Liver (tissue), 9 donors: ENCODE results near the gene RYR2. TPM values are rescaled to one million over a fixed set of nuclear protein-coding genes. Genes with fewer than 3 reads are reported as not detected.

Experiments used
- DNase-seq: peaks from one replicate; pipeline ENCODE4 v3.0.0-alpha.2; 2017; ENCODE audit warnings: low spot score
- H3K27ac ChIP-seq, 2 donors: one replicate each; pipeline ENCODE4 v1.7.0; 2013; ENCODE audit warnings: inconsistent platforms in 2 of 2, low read length in 2 of 2, control low read depth in 1 of 2, low read depth in 1 of 2, mild to moderate bottlenecking in 1 of 2
- H3K27me3 ChIP-seq, 4 donors: one replicate each; pipeline versions ENCODE4 v1.6.1 to v1.7.0; 2013; ENCODE audit warnings: low read length in 3 of 4, inconsistent platforms in 1 of 4, mild to moderate bottlenecking in 1 of 4, moderate library complexity in 1 of 4; ENCODE audit not compliant: control insufficient read depth in 4 of 4, insufficient read depth in 4 of 4
- H3K36me3 ChIP-seq, 4 donors: one replicate each; pipeline versions ENCODE4 v1.6.1 to v1.7.0; 2013; ENCODE audit warnings: low read length in 3 of 4, mild to moderate bottlenecking in 3 of 4, low read depth in 1 of 4, moderate library complexity in 1 of 4; ENCODE audit not compliant: control insufficient read depth in 4 of 4, insufficient read depth in 3 of 4
- H3K4me1 ChIP-seq, 4 donors: one replicate each; pipeline versions ENCODE4 v1.6.1 to v1.7.0; 2013; ENCODE audit warnings: low read length in 3 of 4, mild to moderate bottlenecking in 3 of 4, moderate library complexity in 1 of 4; ENCODE audit not compliant: control insufficient read depth in 4 of 4, insufficient read depth in 4 of 4
- H3K4me3 ChIP-seq, 3 donors: one replicate each; pipeline versions ENCODE4 v1.6.1 to v1.7.0; 2013; ENCODE audit warnings: low read length in 3 of 3, control low read depth in 1 of 3, low read depth in 1 of 3, mild to moderate bottlenecking in 1 of 3
- H3K9ac ChIP-seq, 2 donors: one replicate each; pipeline ENCODE4 v1.7.0; 2013; ENCODE audit warnings: low read length in 2 of 2, mild to moderate bottlenecking in 2 of 2, moderate library complexity in 2 of 2, control low read depth in 1 of 2, low read depth in 1 of 2
- H3K9me3 ChIP-seq, 4 donors: one replicate each; pipeline versions ENCODE4 v1.6.1 to v1.7.0; 2013; ENCODE audit warnings: low read length in 3 of 4; ENCODE audit not compliant: control insufficient read depth in 4 of 4
- EGR1 ChIP-seq, 2 donors: IDR thresholded peaks; 2 replicates each; pipeline ENCODE4 v1.6.1; 2016 to 2018; ENCODE audit warnings: antibody characterized with exemption in 2 of 2, low read depth in 2 of 2
- FOXA1 ChIP-seq: IDR thresholded peaks from 2 replicates; pipeline ENCODE4 v1.6.1; 2016; ENCODE audit warnings: antibody characterized with exemption
- FOXA2 ChIP-seq: IDR thresholded peaks from 2 replicates; pipeline ENCODE4 v1.6.1; 2016; ENCODE audit warnings: antibody characterized with exemption
- GABPA ChIP-seq, 2 donors: IDR thresholded peaks in 1 of 2; conservative IDR thresholded peaks in 1 of 2; 2 replicates each; pipeline ENCODE4 v1.6.1; 2016; ENCODE audit warnings: antibody characterized with exemption in 2 of 2, mild to moderate bottlenecking in 1 of 2, moderate library complexity in 1 of 2
- HNF4A ChIP-seq, 2 donors: conservative IDR thresholded peaks; 2 replicates each; pipeline ENCODE4 v1.6.1; 2016; ENCODE audit warnings: antibody characterized with exemption in 2 of 2, mild to moderate bottlenecking in 2 of 2
- HNF4G ChIP-seq: IDR thresholded peaks from 2 replicates; pipeline ENCODE4 v1.6.1; 2016; ENCODE audit warnings: antibody characterized with exemption
- JUND ChIP-seq, 2 donors: IDR thresholded peaks; 2 replicates each; pipeline ENCODE4 v1.6.1; 2016; ENCODE audit warnings: antibody characterized with exemption in 2 of 2
- MAX ChIP-seq: IDR thresholded peaks from 2 replicates; pipeline ENCODE4 v1.6.1; 2016; ENCODE audit warnings: antibody characterized with exemption
- NR2F2 ChIP-seq: IDR thresholded peaks from 2 replicates; pipeline ENCODE4 v1.6.1; 2016; ENCODE audit warnings: antibody characterized with exemption
- RAD21 ChIP-seq, 2 donors: IDR thresholded peaks; 2 replicates each; pipeline ENCODE4 v1.6.1; 2016; ENCODE audit warnings: antibody characterized with exemption in 2 of 2, mild to moderate bottlenecking in 2 of 2
- RXRA ChIP-seq, 2 donors: IDR thresholded peaks; 2 replicates each; pipeline ENCODE4 v1.6.1; 2017 to 2018; ENCODE audit warnings: antibody characterized with exemption in 2 of 2, mild to moderate bottlenecking in 1 of 2
- SP1 ChIP-seq: IDR thresholded peaks from 2 replicates; pipeline ENCODE4 v1.6.1; 2018; ENCODE audit warnings: antibody characterized with exemption, mild to moderate bottlenecking
- TAF1 ChIP-seq: conservative IDR thresholded peaks from 2 replicates; pipeline ENCODE4 v1.6.1; 2016; ENCODE audit warnings: antibody characterized with exemption, mild to moderate bottlenecking
- YY1 ChIP-seq: IDR thresholded peaks from 2 replicates; pipeline ENCODE4 v1.6.1; 2016; ENCODE audit warnings: antibody characterized with exemption, mild to moderate bottlenecking
- ZBTB33 ChIP-seq: IDR thresholded peaks from 2 replicates; pipeline ENCODE4 v1.6.1; 2016; ENCODE audit warnings: antibody characterized with exemption
- WGBS: extraction: QIAGEN DNeasy Blood & Tissue Kit; methylation state at CpG from one replicate; pipeline ENCODE4 v1.1.7; 2013; 5-methylcytosine and 5-hydroxymethylcytosine counted together
- polyA plus RNA-seq, 2 donors: library from polyadenylated mRNA; stranded (reverse) in 1 of 2; unstranded in 1 of 2; fragments of 200-250 nt in 1 of 2; fragments of >200 nt in 1 of 2; fragmentation: Nextera tagmentation in 1 of 2; extraction: Ambion mirVana in 1 of 2; gene quantifications; one replicate each; pipeline versions ENCODE4 v1.2.1 to v1.2.3, GENCODE V29; 2013 to 2015
- total RNA-seq, 2 donors: library from RNA; depleted of rRNA; stranded (reverse); fragments of >200 nt; gene quantifications; one replicate each; pipeline ENCODE4 v1.2.3, GENCODE V29; 2014
- TF ChIP-seq, protein P1 (sequence below): fragments of 150-350 bp; IDR thresholded peaks from 2 replicates; pipeline ENCODE4 v1.5.1; 2017; ENCODE audit warnings: improper control_type of control experiment, low read depth, low read length; ENCODE audit not compliant: missing input control
- TF ChIP-seq, protein P2 (sequence below): IDR thresholded peaks from 2 replicates; pipeline ENCODE4 v1.6.1; 2016; ENCODE audit warnings: antibody characterized with exemption
- TF ChIP-seq, protein P3 (sequence below): IDR thresholded peaks from 2 replicates; pipeline ENCODE4 v1.6.1; 2016; ENCODE audit warnings: antibody characterized with exemption, mild to moderate bottlenecking
- donor health status: healthy.
- donor health status: healthy.
- donor health status: healthy.
- donor health status: healthy.
- donor health status: healthy.

Gene RYR2
- total and polyA plus RNA-seq, 4 donors: 0.06 to 0.75 (median 0.31) TPM

DNA sequence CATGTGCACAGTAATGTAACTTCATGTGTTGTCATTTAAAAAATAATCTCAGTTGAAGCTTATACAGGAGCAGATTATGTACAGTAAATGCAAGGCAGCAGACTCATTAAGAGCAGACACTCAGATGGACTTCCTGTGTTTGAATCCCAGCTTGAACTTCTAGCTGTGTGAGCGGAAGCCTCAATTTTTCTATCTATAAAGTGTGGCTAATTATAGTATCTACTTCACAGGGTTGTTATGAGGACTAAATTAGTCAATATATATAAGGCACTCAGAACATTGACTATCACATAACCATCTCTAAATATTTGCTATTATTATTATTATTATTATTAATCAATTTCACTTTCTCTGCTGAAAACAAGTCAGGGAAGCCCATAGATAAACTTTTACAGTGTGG, 707.1 kb downstream of the RYR2 start:
- Histone ChIP-seq H3K27ac (no peak overlapping the region), H3K36me3 (no peaks in the 10 kb centered on the region), H3K27me3 (no peaks in the 10 kb centered on the region), H3K4me3 (no peak overlapping the region), H3K9ac (no peak overlapping the region), H3K9me3 (no peaks in the 10 kb centered on the region), H3K4me1 (peaks cover 2 to 44% (median 26%) of the 10 kb centered on the region in 4 donors)
- TF ChIP-seq FOXA2 (no peak), SP1 (no peak), HNF4G (no peak), RAD21 (IDR thresholded peaks at IDR 0.05) (no peak), ZBTB33 (no peak), NR2F2 (no peak)
- TF ChIP-seq, protein P1, sequence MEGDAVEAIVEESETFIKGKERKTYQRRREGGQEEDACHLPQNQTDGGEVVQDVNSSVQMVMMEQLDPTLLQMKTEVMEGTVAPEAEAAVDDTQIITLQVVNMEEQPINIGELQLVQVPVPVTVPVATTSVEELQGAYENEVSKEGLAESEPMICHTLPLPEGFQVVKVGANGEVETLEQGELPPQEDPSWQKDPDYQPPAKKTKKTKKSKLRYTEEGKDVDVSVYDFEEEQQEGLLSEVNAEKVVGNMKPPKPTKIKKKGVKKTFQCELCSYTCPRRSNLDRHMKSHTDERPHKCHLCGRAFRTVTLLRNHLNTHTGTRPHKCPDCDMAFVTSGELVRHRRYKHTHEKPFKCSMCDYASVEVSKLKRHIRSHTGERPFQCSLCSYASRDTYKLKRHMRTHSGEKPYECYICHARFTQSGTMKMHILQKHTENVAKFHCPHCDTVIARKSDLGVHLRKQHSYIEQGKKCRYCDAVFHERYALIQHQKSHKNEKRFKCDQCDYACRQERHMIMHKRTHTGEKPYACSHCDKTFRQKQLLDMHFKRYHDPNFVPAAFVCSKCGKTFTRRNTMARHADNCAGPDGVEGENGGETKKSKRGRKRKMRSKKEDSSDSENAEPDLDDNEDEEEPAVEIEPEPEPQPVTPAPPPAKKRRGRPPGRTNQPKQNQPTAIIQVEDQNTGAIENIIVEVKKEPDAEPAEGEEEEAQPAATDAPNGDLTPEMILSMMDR: no peak
- TF ChIP-seq, protein P2, sequence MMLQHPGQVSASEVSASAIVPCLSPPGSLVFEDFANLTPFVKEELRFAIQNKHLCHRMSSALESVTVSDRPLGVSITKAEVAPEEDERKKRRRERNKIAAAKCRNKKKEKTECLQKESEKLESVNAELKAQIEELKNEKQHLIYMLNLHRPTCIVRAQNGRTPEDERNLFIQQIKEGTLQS: no peak
- WGBS: 88% methylated on average over 1 of the region's 1 CpG
- no peak for DNase-seq

GRCh38 chr1:237751090-237751489, 709.1 kb downstream of the RYR2 start:
- Histone ChIP-seq H3K27me3 (no peaks in the 10 kb centered on the region), H3K9me3 (no peaks in the 10 kb centered on the region), H3K4me1 (peaks cover 2 to 47% (median 29%) of the 10 kb centered on the region in 4 donors), H3K9ac (no peak overlapping the region), H3K4me3 (no peak overlapping the region), H3K27ac (peak overlapping the region; percentile 19 to 42), H3K36me3 (no peaks in the 10 kb centered on the region)
- WGBS: 34% methylated on average over 2 of the region's 2 CpGs
- no peak for DNase-seq
- peak; percentile 83 for TF ChIP-seq FOXA1
- TF ChIP-seq, protein P2: peak; percentile 31
- no peak for TF ChIP-seq EGR1 (IDR thresholded peaks at IDR 0.05; ENCODE audit: low read depth in 2 of 2)
- peak; percentile 33 for TF ChIP-seq MAX
- TF ChIP-seq ZBTB33: peak; percentile 66
- peak; percentile 93 to 95 for TF ChIP-seq RXRA (IDR thresholded peaks at IDR 0.05)
- TF ChIP-seq TAF1: no peak
- peak; percentile 94 for TF ChIP-seq FOXA2
- TF ChIP-seq, protein P3, sequence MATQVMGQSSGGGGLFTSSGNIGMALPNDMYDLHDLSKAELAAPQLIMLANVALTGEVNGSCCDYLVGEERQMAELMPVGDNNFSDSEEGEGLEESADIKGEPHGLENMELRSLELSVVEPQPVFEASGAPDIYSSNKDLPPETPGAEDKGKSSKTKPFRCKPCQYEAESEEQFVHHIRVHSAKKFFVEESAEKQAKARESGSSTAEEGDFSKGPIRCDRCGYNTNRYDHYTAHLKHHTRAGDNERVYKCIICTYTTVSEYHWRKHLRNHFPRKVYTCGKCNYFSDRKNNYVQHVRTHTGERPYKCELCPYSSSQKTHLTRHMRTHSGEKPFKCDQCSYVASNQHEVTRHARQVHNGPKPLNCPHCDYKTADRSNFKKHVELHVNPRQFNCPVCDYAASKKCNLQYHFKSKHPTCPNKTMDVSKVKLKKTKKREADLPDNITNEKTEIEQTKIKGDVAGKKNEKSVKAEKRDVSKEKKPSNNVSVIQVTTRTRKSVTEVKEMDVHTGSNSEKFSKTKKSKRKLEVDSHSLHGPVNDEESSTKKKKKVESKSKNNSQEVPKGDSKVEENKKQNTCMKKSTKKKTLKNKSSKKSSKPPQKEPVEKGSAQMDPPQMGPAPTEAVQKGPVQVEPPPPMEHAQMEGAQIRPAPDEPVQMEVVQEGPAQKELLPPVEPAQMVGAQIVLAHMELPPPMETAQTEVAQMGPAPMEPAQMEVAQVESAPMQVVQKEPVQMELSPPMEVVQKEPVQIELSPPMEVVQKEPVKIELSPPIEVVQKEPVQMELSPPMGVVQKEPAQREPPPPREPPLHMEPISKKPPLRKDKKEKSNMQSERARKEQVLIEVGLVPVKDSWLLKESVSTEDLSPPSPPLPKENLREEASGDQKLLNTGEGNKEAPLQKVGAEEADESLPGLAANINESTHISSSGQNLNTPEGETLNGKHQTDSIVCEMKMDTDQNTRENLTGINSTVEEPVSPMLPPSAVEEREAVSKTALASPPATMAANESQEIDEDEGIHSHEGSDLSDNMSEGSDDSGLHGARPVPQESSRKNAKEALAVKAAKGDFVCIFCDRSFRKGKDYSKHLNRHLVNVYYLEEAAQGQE: peak; percentile 34
- peak; percentile 57 to 63 for TF ChIP-seq JUND (IDR thresholded peaks at IDR 0.05)
- TF ChIP-seq GABPA (IDR thresholded peaks at IDR 0.05 in 1 of 2, conservative IDR thresholded peaks at IDR 0.05 in 1 of 2): no peak
- TF ChIP-seq YY1: peak; percentile 67
- TF ChIP-seq, protein P1: no peak
- TF ChIP-seq SP1: peak; percentile 60
- no peak for TF ChIP-seq HNF4G
- TF ChIP-seq RAD21 (IDR thresholded peaks at IDR 0.05): peak in 1 of 2 donors; percentile 15
- TF ChIP-seq HNF4A (conservative IDR thresholded peaks at IDR 0.05): peak; percentile 30 to 64
